ENCODE results near the gene LNX1.

The LNX1 gene

GRCh38 chr4:53575552-53575951 lies 15.7 kb downstream of the LNX1 start:
- in situ Hi-C loops (cut with MboI; ENCODE audit: low sequenced_read_pairs) = no loop called here

GRCh38 chr4:53574528-53574927 lies 16.8 kb downstream of the LNX1 start:
- in situ Hi-C loops (cut with MboI; ENCODE audit: low sequenced_read_pairs) = no loop called here

GRCh38 chr4:53573696-53574095 lies 17.6 kb downstream of the LNX1 start:
- in situ Hi-C loops (cut with MboI; ENCODE audit: low sequenced_read_pairs) = no loop called here

GRCh38 chr4:53572600-53572994 lies 18.7 kb downstream of the LNX1 start:
- in situ Hi-C loops (cut with MboI; ENCODE audit: low sequenced_read_pairs) = no loop called here

- in situ Hi-C loops (cut with MboI; ENCODE audit: low sequenced_read_pairs) = no loop called here
These were observed 19.2 kb downstream of the LNX1 start for GRCh38 chr4:53571936-53572599.

GRCh38 chr4:53563824-53564223 lies 27.5 kb downstream of the LNX1 start:
- in situ Hi-C loops (cut with MboI; ENCODE audit: low sequenced_read_pairs) = no loop called here

GRCh38 chr4:53562409-53562808 lies 28.9 kb downstream of the LNX1 start:
- in situ Hi-C loops (cut with MboI; ENCODE audit: low sequenced_read_pairs) = no loop called here

GRCh38 chr4:53559021-53559620 lies 32.2 kb downstream of the LNX1 start:
- in situ Hi-C loops (cut with MboI; ENCODE audit: low sequenced_read_pairs) = no loop called here

- in situ Hi-C loops (cut with MboI; ENCODE audit: low sequenced_read_pairs) = no loop called here
These were observed 33.1 kb downstream of the LNX1 start for GRCh38 chr4:53558065-53558801.

- in situ Hi-C loops (cut with MboI; ENCODE audit: low sequenced_read_pairs) = no loop called here
These were observed 33.6 kb downstream of the LNX1 start for GRCh38 chr4:53557669-53558064.

- in situ Hi-C loops (cut with MboI; ENCODE audit: low sequenced_read_pairs) = no loop called here
These were observed 34.6 kb downstream of the LNX1 start for GRCh38 chr4:53556651-53557050.

GRCh38 chr4:53553486-53554210 lies 37.6 kb downstream of the LNX1 start:
- in situ Hi-C loops (cut with MboI; ENCODE audit: low sequenced_read_pairs) = no loop called here

GRCh38 chr4:53552711-53553110 lies 38.6 kb downstream of the LNX1 start:
- in situ Hi-C loops (cut with MboI; ENCODE audit: low sequenced_read_pairs) = no loop called here

- in situ Hi-C loops (cut with MboI; ENCODE audit: low sequenced_read_pairs) = no loop called here
These were observed 39.3 kb downstream of the LNX1 start for GRCh38 chr4:53551958-53552357.

- in situ Hi-C loops (cut with MboI; ENCODE audit: low sequenced_read_pairs) = no loop called here
These were observed 39.9 kb downstream of the LNX1 start for GRCh38 chr4:53551281-53551864.

- in situ Hi-C loops (cut with MboI; ENCODE audit: low sequenced_read_pairs) = no loop called here
These were observed 42.6 kb downstream of the LNX1 start for GRCh38 chr4:53548662-53549061.

GRCh38 chr4:53547983-53548382 lies 43.3 kb downstream of the LNX1 start:
- in situ Hi-C loops (cut with MboI; ENCODE audit: low sequenced_read_pairs) = no loop called here

GRCh38 chr4:53545942-53546581 lies 45.2 kb downstream of the LNX1 start:
- in situ Hi-C loops (cut with MboI; ENCODE audit: low sequenced_read_pairs) = no loop called here

- in situ Hi-C loops (cut with MboI; ENCODE audit: low sequenced_read_pairs) = no loop called here
These were observed 46.0 kb downstream of the LNX1 start for GRCh38 chr4:53545273-53545672.

- in situ Hi-C loops (cut with MboI; ENCODE audit: low sequenced_read_pairs) = no loop called here
These were observed 47.7 kb downstream of the LNX1 start for GRCh38 chr4:53543561-53543960.
